Lower lobe of right lung (tissue), 2 donors: ENCODE results near the gene OTUB1. TPM values are rescaled to one million over a fixed set of nuclear protein-coding genes. Genes with fewer than 3 reads are reported as not detected.

Experiments
- ATAC-seq, 2 donors: fragments of 200-7000 bp; cut with Tn5 transposase; one replicate each; pipeline ENCODE4 v1.9.1; 2020 to 2022; ENCODE audit warnings: mild to moderate bottlenecking in 2 of 2, moderate library complexity in 2 of 2
- DNase-seq: peaks from one replicate; pipeline ENCODE4 v3.0.0-alpha.2; 2020
- H3K27ac ChIP-seq: fragments of 200-600 bp; one replicate; pipeline ENCODE4 v1.8.0; 2022
- H3K27me3 ChIP-seq: fragments of 200-600 bp; one replicate; pipeline ENCODE4 v1.8.0; 2022; ENCODE audit warnings: low read depth
- H3K36me3 ChIP-seq: fragments of 200-600 bp; one replicate; pipeline ENCODE4 v1.8.0; 2022; ENCODE audit warnings: mild to moderate bottlenecking
- H3K4me1 ChIP-seq: fragments of 200-600 bp; one replicate; pipeline ENCODE4 v1.8.0; 2022
- H3K4me3 ChIP-seq: fragments of 200-600 bp; one replicate; pipeline ENCODE4 v1.8.0; 2022; ENCODE audit warnings: mild to moderate bottlenecking
- H3K9me3 ChIP-seq: fragments of 200-600 bp; one replicate; pipeline ENCODE4 v1.8.0; 2022
- CTCF ChIP-seq: fragments of 200-600 bp; IDR thresholded peaks from one replicate; pipeline ENCODE4 v1.8.0; 2022; ENCODE audit warnings: antibody characterized with exemption, mild to moderate bottlenecking
- intact Hi-C: fragments of 100-400 bp; cut with DNase I; formaldehyde crosslinking; loops from one replicate; pipeline ENCODE4 v1.11.0; 2022
- total RNA-seq: library from RNA; stranded (reverse); fragmentation: NEBNext Ultra II Directional; extraction: Animal tissue kit (Norgen Biotek cat#: 25700); gene quantifications from one replicate; pipeline ENCODE4 v1.2.1, GENCODE V29; 2021
- donor health status: DM: no; HTN: yes; CAD: no; lungs with severe emphysema.

The OTUB1 gene
- total RNA-seq, 1 donor from 2014 or later, result 61.9 TPM

- Histone ChIP-seq H3K27ac (no peak overlapping the region), H3K9me3 (no peaks in the 10 kb centered on the region), H3K36me3 (no peaks in the 10 kb centered on the region), H3K27me3 (no peaks in the 10 kb centered on the region), H3K4me1 (peaks cover 37% of the 10 kb centered on the region), H3K4me3 (no peak overlapping the region)
- no peak for ATAC-seq
- no peak for DNase-seq
- intact Hi-C loops, result loop anchor here (10.0 kb wide), 1 partner anchor 106 kb away; the partner anchor contains the start of gene MARK2
- no peak for TF ChIP-seq CTCF
These were observed 45.5 kb upstream of the OTUB1 start for GRCh38 chr11:63940786-63941185.

GRCh38 chr11:63941901-63942300 is 44.3 kb upstream of the OTUB1 start:
- Histone ChIP-seq H3K4me3 (no peak overlapping the region), H3K27ac (no peak overlapping the region), H3K36me3 (peaks cover 10% of the 10 kb centered on the region), H3K9me3 (no peaks in the 10 kb centered on the region), H3K4me1 (peaks cover 39% of the 10 kb centered on the region), H3K27me3 (no peaks in the 10 kb centered on the region)
- DNase-seq (no peak), ATAC-seq (no peak)
- TF ChIP-seq CTCF, result no peak
- intact Hi-C loops, result loop anchor here (10.0 kb wide), 1 partner anchor 107 kb away; the partner anchor contains the start of gene MARK2

- no peak for DNase-seq
- no peaks in the 10 kb centered on the region for H3K9me3 ChIP-seq
- H3K4me3 ChIP-seq, result no peak overlapping the region
- intact Hi-C loops, result loop anchor here (10.0 kb wide), 1 partner anchor 108 kb away; the partner anchor contains the start of gene MARK2
- no peak for ATAC-seq
- H3K4me1 ChIP-seq, result peaks cover 39% of the 10 kb centered on the region
- no peak overlapping the region for H3K27ac ChIP-seq
- H3K27me3 ChIP-seq, result no peaks in the 10 kb centered on the region
- peaks cover 14% of the 10 kb centered on the region for H3K36me3 ChIP-seq
- TF ChIP-seq CTCF, result no peak
These were observed 43.4 kb upstream of the OTUB1 start for GRCh38 chr11:63942803-63943202.

- ATAC-seq (peak in 1 of 2 donors; percentile 36), DNase-seq (no peak)
- intact Hi-C loops, result loop anchor here (10.0 kb wide), 1 partner anchor 110 kb away; the partner anchor contains the start of gene MARK2
- peak overlapping the region; percentile 4 for H3K27ac ChIP-seq
- TF ChIP-seq CTCF, result no peak
- no peaks in the 10 kb centered on the region for H3K27me3 ChIP-seq
- H3K36me3 ChIP-seq, result peaks cover 20% of the 10 kb centered on the region
- H3K4me1 ChIP-seq, result peaks cover 26% of the 10 kb centered on the region
- H3K4me3 ChIP-seq, result no peak overlapping the region
- no peaks in the 10 kb centered on the region for H3K9me3 ChIP-seq
These were observed 41.3 kb upstream of the OTUB1 start for GRCh38 chr11:63944987-63945386.

- Histone ChIP-seq H3K9me3 (no peaks in the 10 kb centered on the region), H3K27ac (peak overlapping the region; percentile 4), H3K4me1 (peaks cover 20% of the 10 kb centered on the region), H3K36me3 (peaks cover 25% of the 10 kb centered on the region), H3K27me3 (no peaks in the 10 kb centered on the region), H3K4me3 (no peak overlapping the region)
- TF ChIP-seq CTCF, result peak; percentile 78
- intact Hi-C loops, result loop anchor here (10.0 kb wide), 1 partner anchor 111 kb away; the partner anchor contains the start of gene MARK2
- DNase-seq (peak; percentile 65), ATAC-seq (peak; percentile 88 to 94)
These were observed 40.6 kb upstream of the OTUB1 start for GRCh38 chr11:63945477-63946163.
